Left ventricle myocardium inferior (tissue), 1 donor: ENCODE measurements around the gene MCOLN1. TPM values are rescaled to one million over a fixed set of nuclear protein-coding genes. Genes with fewer than 3 reads are reported as not detected.

ENCODE experiments used
- DNase-seq: peaks from one replicate; pipeline ENCODE4 v3.0.0-alpha.2; 2020
- H3K27ac ChIP-seq: fragments of 200-600 bp; replicated peaks from 2 replicates; pipeline ENCODE4 v1.8.0; 2021
- H3K27me3 ChIP-seq: fragments of 200-600 bp; 2 replicates; pipeline ENCODE4 v1.8.0; 2021; ENCODE audit warnings: low read depth
- H3K36me3 ChIP-seq: fragments of 200-600 bp; 2 replicates; pipeline ENCODE4 v1.8.0; 2021
- H3K4me1 ChIP-seq: fragments of 200-600 bp; 2 replicates; pipeline ENCODE4 v1.8.0; 2021
- H3K4me3 ChIP-seq: fragments of 200-600 bp; 2 replicates; pipeline ENCODE4 v1.8.0; 2021; ENCODE audit warnings: mild to moderate bottlenecking, moderate library complexity
- H3K9me3 ChIP-seq: fragments of 200-600 bp; replicated peaks from 2 replicates; pipeline ENCODE4 v1.8.0; 2021
- intact Hi-C: fragments of 100-400 bp; cut with micrococcal nuclease; formaldehyde crosslinking; loops from one replicate; pipeline ENCODE4 v1.11.0; 2022
- total RNA-seq: library from RNA; stranded (reverse); fragmentation: NEBNext Ultra II Directional; extraction: Animal tissue kit (Norgen Biotek cat#: 25700); gene quantifications from one replicate; pipeline ENCODE4 v1.2.1, GENCODE V29; 2021
- TF ChIP-seq, protein P1 (sequence below): fragments of 200-600 bp; IDR thresholded peaks from 2 replicates; pipeline ENCODE4 v1.8.0; 2021; ENCODE audit warnings: antibody characterized with exemption, mild to moderate bottlenecking, borderline replicate concordance
- donor health status: DM: no; HTN: yes; CAD: no; lungs with severe emphysema.

The MCOLN1 gene
- total RNA-seq, 1 donor from 2014 or later = 16.8 TPM

- H3K4me1 ChIP-seq = peaks cover 19% of the 10 kb centered on the region
- intact Hi-C loops = no loop called here
- peaks cover 66% of the 10 kb centered on the region for H3K27me3 ChIP-seq
These were observed 17.7 kb upstream of the MCOLN1 start for GRCh38 chr19:7504684-7505083.

DNA sequence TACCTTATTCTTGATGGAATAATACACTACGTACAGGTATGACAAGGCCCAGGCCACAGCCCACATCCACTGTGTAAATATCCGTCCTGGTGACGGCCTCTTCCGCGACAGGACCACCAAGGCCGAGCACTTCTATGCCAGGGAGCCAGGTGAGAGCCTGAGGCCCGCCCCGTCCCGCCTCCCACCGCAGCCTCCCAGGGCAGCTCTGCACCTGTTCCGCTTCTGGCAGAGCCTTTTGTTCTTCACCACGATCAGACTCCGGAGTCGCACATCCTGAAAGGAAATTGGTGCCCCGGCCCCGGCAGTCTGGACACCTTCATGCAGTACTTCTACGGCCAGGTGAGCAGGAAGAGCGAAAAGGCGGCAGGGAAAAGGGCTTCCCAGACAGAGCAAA is 17.1 kb upstream of the MCOLN1 start:
- no peak for DNase-seq
- intact Hi-C loops = no loop called here
- Histone ChIP-seq H3K27ac (no peak overlapping the region), H3K9me3 (no peaks in the 10 kb centered on the region), H3K36me3 (no peaks in the 10 kb centered on the region), H3K27me3 (peaks cover 60% of the 10 kb centered on the region), H3K4me1 (peaks cover 19% of the 10 kb centered on the region), H3K4me3 (no peak overlapping the region)
- TF ChIP-seq, protein P1, sequence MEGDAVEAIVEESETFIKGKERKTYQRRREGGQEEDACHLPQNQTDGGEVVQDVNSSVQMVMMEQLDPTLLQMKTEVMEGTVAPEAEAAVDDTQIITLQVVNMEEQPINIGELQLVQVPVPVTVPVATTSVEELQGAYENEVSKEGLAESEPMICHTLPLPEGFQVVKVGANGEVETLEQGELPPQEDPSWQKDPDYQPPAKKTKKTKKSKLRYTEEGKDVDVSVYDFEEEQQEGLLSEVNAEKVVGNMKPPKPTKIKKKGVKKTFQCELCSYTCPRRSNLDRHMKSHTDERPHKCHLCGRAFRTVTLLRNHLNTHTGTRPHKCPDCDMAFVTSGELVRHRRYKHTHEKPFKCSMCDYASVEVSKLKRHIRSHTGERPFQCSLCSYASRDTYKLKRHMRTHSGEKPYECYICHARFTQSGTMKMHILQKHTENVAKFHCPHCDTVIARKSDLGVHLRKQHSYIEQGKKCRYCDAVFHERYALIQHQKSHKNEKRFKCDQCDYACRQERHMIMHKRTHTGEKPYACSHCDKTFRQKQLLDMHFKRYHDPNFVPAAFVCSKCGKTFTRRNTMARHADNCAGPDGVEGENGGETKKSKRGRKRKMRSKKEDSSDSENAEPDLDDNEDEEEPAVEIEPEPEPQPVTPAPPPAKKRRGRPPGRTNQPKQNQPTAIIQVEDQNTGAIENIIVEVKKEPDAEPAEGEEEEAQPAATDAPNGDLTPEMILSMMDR = no peak

More at GRCh38 chr19:7504684-7505083, 17.7 kb upstream of the MCOLN1 start:
- DNase-seq = no peak
- Histone ChIP-seq H3K36me3 (no peaks in the 10 kb centered on the region), H3K27ac (no peak overlapping the region), H3K4me3 (no peak overlapping the region), H3K9me3 (no peaks in the 10 kb centered on the region)
- TF ChIP-seq, protein P1 = no peak

GRCh38 chr19:7505682-7506384 is 16.6 kb upstream of the MCOLN1 start:
- peaks cover 54% of the 10 kb centered on the region for H3K27me3 ChIP-seq
- H3K4me3 ChIP-seq = peak overlapping the region; percentile 14
- no peaks in the 10 kb centered on the region for H3K9me3 ChIP-seq
- no peak for DNase-seq
- TF ChIP-seq, protein P1 = no peak
- H3K4me1 ChIP-seq = peaks cover 15% of the 10 kb centered on the region
- no peak overlapping the region for H3K27ac ChIP-seq
- no peaks in the 10 kb centered on the region for H3K36me3 ChIP-seq
- intact Hi-C loops = no loop called here

DNA sequence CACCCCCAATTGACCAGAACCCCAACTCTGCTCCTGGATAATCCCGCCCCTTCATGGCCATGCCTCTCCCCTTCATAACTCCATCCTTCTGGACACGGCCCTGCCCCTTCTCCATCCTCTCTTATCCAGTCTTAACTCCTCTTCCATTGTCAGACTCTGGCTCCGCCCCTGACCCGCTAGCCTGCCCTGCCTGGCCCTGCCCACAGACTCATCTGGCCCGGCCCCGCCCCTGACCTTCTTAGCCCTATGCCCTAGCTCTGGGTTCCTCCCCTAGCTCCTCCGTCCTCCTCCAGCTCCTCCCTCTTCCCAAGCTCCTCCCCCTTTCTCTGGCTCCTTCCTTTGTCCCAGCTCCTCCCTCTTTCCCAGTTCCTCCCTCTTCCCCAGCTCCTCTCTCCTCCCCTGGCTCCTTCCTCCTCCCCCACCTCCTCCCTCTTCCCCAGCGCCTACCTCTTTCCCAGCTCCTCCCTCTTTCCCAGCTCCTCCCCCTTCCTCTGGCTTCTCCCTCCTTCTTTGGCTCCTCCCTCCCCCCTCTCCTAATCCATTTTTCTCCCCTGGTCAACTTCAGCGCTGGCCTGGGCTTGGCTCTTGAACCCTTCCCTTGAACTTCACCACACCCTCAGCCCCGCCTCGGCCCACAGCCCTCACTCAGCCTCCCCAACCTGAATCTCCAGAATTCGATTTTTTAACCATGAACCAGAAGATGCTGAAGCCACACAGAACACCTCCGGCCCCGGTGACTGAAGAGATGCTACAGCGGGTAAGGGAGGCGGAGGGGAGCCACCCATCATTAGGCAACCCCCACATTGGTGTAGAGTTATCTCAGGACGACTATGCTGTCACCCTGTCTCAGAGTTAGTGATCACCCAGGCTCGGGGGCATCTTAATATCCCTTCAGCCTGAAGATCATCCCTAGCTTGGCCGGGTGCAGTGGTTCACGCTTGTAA is 15.8 kb upstream of the MCOLN1 start:
- Histone ChIP-seq H3K27me3 (peaks cover 46% of the 10 kb centered on the region), H3K4me1 (peaks cover 10% of the 10 kb centered on the region), H3K27ac (no peak overlapping the region), H3K36me3 (no peaks in the 10 kb centered on the region), H3K4me3 (no peak overlapping the region), H3K9me3 (no peaks in the 10 kb centered on the region)
- peak; percentile 74 for DNase-seq
- intact Hi-C loops = no loop called here
- TF ChIP-seq, protein P1 = no peak

DNA sequence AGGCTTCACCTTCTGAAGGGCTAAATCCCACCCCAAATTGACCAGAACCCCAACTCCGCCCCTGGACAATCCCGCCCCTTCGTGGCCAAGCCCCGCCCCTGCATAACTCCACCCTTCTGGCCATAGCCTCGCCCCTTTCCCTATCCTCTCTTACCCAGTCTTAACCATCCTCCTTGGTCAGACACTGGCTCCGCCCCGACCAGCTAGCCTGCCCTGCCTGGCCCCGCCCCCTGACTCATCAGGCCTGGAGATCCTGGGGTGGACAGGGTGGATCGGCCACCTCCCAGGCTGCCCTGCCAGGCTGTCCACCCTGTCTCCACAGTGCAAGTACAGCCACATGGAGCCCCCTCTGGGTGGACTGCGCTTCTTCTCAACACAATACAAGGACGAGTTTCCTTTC is 14.5 kb upstream of the MCOLN1 start:
- H3K27me3 ChIP-seq = peaks cover 34% of the 10 kb centered on the region
- intact Hi-C loops = no loop called here
- H3K36me3 ChIP-seq = no peaks in the 10 kb centered on the region
- peak; percentile 55 for DNase-seq
- H3K27ac ChIP-seq = no peak overlapping the region
- TF ChIP-seq, protein P1 = no peak
- no peaks in the 10 kb centered on the region for H3K9me3 ChIP-seq
- no peak overlapping the region for H3K4me3 ChIP-seq
- peaks cover 10% of the 10 kb centered on the region for H3K4me1 ChIP-seq
